ENCODE measurements around the gene JUNB.

Gene JUNB

GRCh38 chr19:12769689-12770088 is 21.6 kb upstream of the JUNB start:
- Histone ChIP-seq H3K27me3 (ENCODE audit: control insufficient read depth in 1 of 2, insufficient read depth in 1 of 2, low read length in 2 of 2) (no peaks in the 10 kb centered on the region), H2BK120ac (ENCODE audit: low read depth, low read length) (no peak overlapping the region), H2AFZ (ENCODE audit: low read depth, low read length) (no peak overlapping the region), H3K79me1 (replicated peaks; ENCODE audit: low read length, poor library complexity, severe bottlenecking) (peaks cover 6% of the 10 kb centered on the region), H3K4me3 (ENCODE audit: insufficient read depth in 1 of 2, low read depth in 1 of 2, low read length in 2 of 2) (no peak overlapping the region), H3K14ac (ENCODE audit: low read length in 2 of 2) (no peak overlapping the region), H2BK5ac (ENCODE audit: low read depth, low read length, poor library complexity, severe bottlenecking) (no peak overlapping the region), H3K4me2 (ENCODE audit: low read length, poor library complexity, severe bottlenecking) (peak overlapping the region; percentile 30), H3K36me3 (ENCODE audit: control insufficient read depth in 1 of 2, insufficient read depth in 2 of 2, low read depth in 1 of 2, low read length in 2 of 2) (peaks cover 40 to 56% of the 10 kb centered on the region in 2 experiments), H4K91ac (ENCODE audit: low read length) (no peak overlapping the region), H3K4me1 (ENCODE audit: control insufficient read depth, insufficient read depth, low read depth, low read length) (peaks cover 7% of the 10 kb centered on the region), H3K18ac (ENCODE audit: low read depth in 1 of 2, low read length in 2 of 2) (no peak overlapping the region), H2AK5ac (ENCODE audit: low read length, severe bottlenecking) (no peak overlapping the region), H3K4ac (ENCODE audit: low read depth in 1 of 2, low read length in 2 of 2) (no peak overlapping the region), H4K8ac (ENCODE audit: low read length) (no peak overlapping the region), H3K9ac (ENCODE audit: low read length) (no peak overlapping the region), H3K27ac (ENCODE audit: low read length, poor library complexity, severe bottlenecking) (no peak overlapping the region), H2BK12ac (ENCODE audit: low read length in 2 of 2) (no peak overlapping the region), H3K23ac (ENCODE audit: low read length in 2 of 2) (no peak overlapping the region), H2BK15ac (ENCODE audit: low read depth, poor library complexity, severe bottlenecking) (no peak overlapping the region), H3K9me3 (ENCODE audit: control insufficient read depth, low read length) (no peaks in the 10 kb centered on the region)
- DNase-seq: no peak
- WGBS: 52% methylated on average over 37 of the region's 37 CpGs

GRCh38 chr19:12770922-12771321 is 20.4 kb upstream of the JUNB start:
- Histone ChIP-seq H3K36me3 (ENCODE audit: control insufficient read depth in 1 of 2, insufficient read depth in 2 of 2, low read depth in 1 of 2, low read length in 2 of 2) (peaks cover 37 to 46% of the 10 kb centered on the region in 2 experiments), H3K18ac (ENCODE audit: low read depth in 1 of 2, low read length in 2 of 2) (no peak overlapping the region), H2BK15ac (ENCODE audit: low read depth, poor library complexity, severe bottlenecking) (no peak overlapping the region), H2BK12ac (ENCODE audit: low read length in 2 of 2) (no peak overlapping the region), H3K14ac (ENCODE audit: low read length in 2 of 2) (no peak overlapping the region), H3K4me2 (ENCODE audit: low read length, poor library complexity, severe bottlenecking) (no peak overlapping the region), H3K4me3 (ENCODE audit: insufficient read depth in 1 of 2, low read depth in 1 of 2, low read length in 2 of 2) (no peak overlapping the region), H3K27ac (ENCODE audit: low read length, poor library complexity, severe bottlenecking) (no peak overlapping the region), H2AK5ac (ENCODE audit: low read length, severe bottlenecking) (no peak overlapping the region), H3K9me3 (ENCODE audit: control insufficient read depth, low read length) (no peaks in the 10 kb centered on the region), H2BK5ac (ENCODE audit: low read depth, low read length, poor library complexity, severe bottlenecking) (no peak overlapping the region), H2BK120ac (ENCODE audit: low read depth, low read length) (no peak overlapping the region), H2AFZ (ENCODE audit: low read depth, low read length) (no peak overlapping the region), H3K4me1 (ENCODE audit: control insufficient read depth, insufficient read depth, low read depth, low read length) (peaks cover 12% of the 10 kb centered on the region), H3K27me3 (ENCODE audit: control insufficient read depth in 1 of 2, insufficient read depth in 1 of 2, low read length in 2 of 2) (no peaks in the 10 kb centered on the region), H3K9ac (ENCODE audit: low read length) (no peak overlapping the region), H3K79me1 (replicated peaks; ENCODE audit: low read length, poor library complexity, severe bottlenecking) (peaks cover 10% of the 10 kb centered on the region), H3K23ac (ENCODE audit: low read length in 2 of 2) (no peak overlapping the region), H3K4ac (ENCODE audit: low read depth in 1 of 2, low read length in 2 of 2) (no peak overlapping the region), H4K91ac (ENCODE audit: low read length) (no peak overlapping the region), H4K8ac (ENCODE audit: low read length) (no peak overlapping the region)
- 96% methylated on average over 12 of the region's 13 CpGs for WGBS
- no peak for DNase-seq

DNA sequence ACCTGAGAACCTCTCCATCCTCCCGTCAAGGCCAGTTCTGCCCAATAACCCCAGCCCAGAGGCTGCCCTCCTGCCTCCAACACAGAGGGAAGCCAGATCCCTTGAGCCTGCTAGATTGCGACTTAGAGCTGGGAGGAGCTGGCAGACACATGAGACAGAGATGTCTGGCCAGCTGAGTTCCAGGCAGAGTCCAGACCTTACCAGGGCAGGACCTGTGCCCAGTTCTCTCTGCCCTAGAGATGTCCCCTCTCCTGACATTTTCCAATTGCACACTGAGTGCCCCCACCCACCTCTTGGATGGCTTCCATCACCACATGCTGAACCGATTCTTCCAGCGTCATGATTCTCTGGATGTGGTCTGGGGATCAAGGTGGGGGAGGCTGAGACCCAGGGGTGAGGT is 19.0 kb upstream of the JUNB start:
- no peak for DNase-seq
- Histone ChIP-seq H3K4me3 (ENCODE audit: insufficient read depth in 1 of 2, low read depth in 1 of 2, low read length in 2 of 2) (no peak overlapping the region), H3K9ac (ENCODE audit: low read length) (peak overlapping the region; percentile 18), H2BK12ac (ENCODE audit: low read length in 2 of 2) (no peak overlapping the region), H4K91ac (ENCODE audit: low read length) (no peak overlapping the region), H3K4me1 (ENCODE audit: control insufficient read depth, insufficient read depth, low read depth, low read length) (peaks cover 14% of the 10 kb centered on the region), H3K14ac (ENCODE audit: low read length in 2 of 2) (no peak overlapping the region), H3K79me1 (replicated peaks; ENCODE audit: low read length, poor library complexity, severe bottlenecking) (peaks cover 10% of the 10 kb centered on the region), H3K27ac (ENCODE audit: low read length, poor library complexity, severe bottlenecking) (no peak overlapping the region), H3K4ac (ENCODE audit: low read depth in 1 of 2, low read length in 2 of 2) (no peak overlapping the region), H3K27me3 (ENCODE audit: control insufficient read depth in 1 of 2, insufficient read depth in 1 of 2, low read length in 2 of 2) (no peaks in the 10 kb centered on the region), H2BK120ac (ENCODE audit: low read depth, low read length) (no peak overlapping the region), H3K18ac (ENCODE audit: low read depth in 1 of 2, low read length in 2 of 2) (no peak overlapping the region), H3K4me2 (ENCODE audit: low read length, poor library complexity, severe bottlenecking) (no peak overlapping the region), H2AK5ac (ENCODE audit: low read length, severe bottlenecking) (no peak overlapping the region), H3K9me3 (ENCODE audit: control insufficient read depth, low read length) (no peaks in the 10 kb centered on the region), H2AFZ (ENCODE audit: low read depth, low read length) (no peak overlapping the region), H2BK5ac (ENCODE audit: low read depth, low read length, poor library complexity, severe bottlenecking) (no peak overlapping the region), H3K36me3 (ENCODE audit: control insufficient read depth in 1 of 2, insufficient read depth in 2 of 2, low read depth in 1 of 2, low read length in 2 of 2) (peaks cover 35 to 36% of the 10 kb centered on the region in 2 experiments), H4K8ac (ENCODE audit: low read length) (no peak overlapping the region), H2BK15ac (ENCODE audit: low read depth, poor library complexity, severe bottlenecking) (no peak overlapping the region), H3K23ac (ENCODE audit: low read length in 2 of 2) (no peak overlapping the region)
- WGBS: 83% methylated on average over 4 of the region's 4 CpGs

DNA sequence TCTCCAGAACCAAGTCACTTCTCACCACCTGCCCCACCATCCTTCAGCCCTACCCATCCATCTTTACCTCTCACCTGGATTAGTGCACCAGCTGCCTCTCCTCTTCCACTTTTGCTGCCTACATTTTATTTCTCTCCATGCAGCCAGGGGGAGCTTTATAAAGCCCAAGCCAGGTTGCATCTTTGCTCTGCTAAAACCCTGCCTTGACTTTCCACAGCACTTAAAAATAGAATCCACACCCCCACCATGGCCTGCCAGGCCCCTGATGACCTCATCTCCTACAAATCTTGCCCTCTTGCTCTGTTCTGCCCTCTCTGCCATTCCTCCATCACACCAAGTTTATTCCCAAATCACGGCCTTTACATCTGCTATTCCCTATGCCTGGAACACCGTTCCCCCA is 17.7 kb upstream of the JUNB start:
- H4K91ac ChIP-seq (ENCODE audit: low read length): no peak overlapping the region

More for the DNA sequence above, 17.7 kb upstream of the JUNB start:
- Histone ChIP-seq H4K8ac (ENCODE audit: low read length) (no peak overlapping the region), H3K4me1 (ENCODE audit: control insufficient read depth, insufficient read depth, low read depth, low read length) (peaks cover 16% of the 10 kb centered on the region), H2BK120ac (ENCODE audit: low read depth, low read length) (no peak overlapping the region), H3K18ac (ENCODE audit: low read depth in 1 of 2, low read length in 2 of 2) (no peak overlapping the region), H2BK12ac (ENCODE audit: low read length in 2 of 2) (no peak overlapping the region), H3K36me3 (ENCODE audit: control insufficient read depth in 1 of 2, insufficient read depth in 2 of 2, low read depth in 1 of 2, low read length in 2 of 2) (peaks cover 24 to 27% of the 10 kb centered on the region in 2 experiments), H3K4me2 (ENCODE audit: low read length, poor library complexity, severe bottlenecking) (no peak overlapping the region), H3K4me3 (ENCODE audit: insufficient read depth in 1 of 2, low read depth in 1 of 2, low read length in 2 of 2) (no peak overlapping the region), H3K27me3 (ENCODE audit: control insufficient read depth in 1 of 2, insufficient read depth in 1 of 2, low read length in 2 of 2) (no peaks in the 10 kb centered on the region), H2BK5ac (ENCODE audit: low read depth, low read length, poor library complexity, severe bottlenecking) (no peak overlapping the region), H2AK5ac (ENCODE audit: low read length, severe bottlenecking) (no peak overlapping the region), H3K9ac (ENCODE audit: low read length) (no peak overlapping the region), H3K23ac (ENCODE audit: low read length in 2 of 2) (no peak overlapping the region), H3K4ac (ENCODE audit: low read depth in 1 of 2, low read length in 2 of 2) (no peak overlapping the region), H3K79me1 (replicated peaks; ENCODE audit: low read length, poor library complexity, severe bottlenecking) (peaks cover 10% of the 10 kb centered on the region), H2BK15ac (ENCODE audit: low read depth, poor library complexity, severe bottlenecking) (no peak overlapping the region), H3K9me3 (ENCODE audit: control insufficient read depth, low read length) (no peaks in the 10 kb centered on the region), H3K27ac (ENCODE audit: low read length, poor library complexity, severe bottlenecking) (no peak overlapping the region), H2AFZ (ENCODE audit: low read depth, low read length) (no peak overlapping the region), H3K14ac (ENCODE audit: low read length in 2 of 2) (no peak overlapping the region)
- WGBS: 73% methylated on average over 2 of the region's 2 CpGs
- DNase-seq: peak; percentile 41

All from mesenchymal stem cell (in vitro differentiated cells and primary cell).